GM11168 (cell line): Measurements from ENCODE around the gene LSAMP.

ENCODE experiments used
- in situ Hi-C: fragments of 300-500 bp; cut with MboI; formaldehyde crosslinking; loops from one replicate; pipeline ENCODE4 v1.12.0; 2022; ENCODE audit warnings: low sequenced_read_pairs; ENCODE audit not compliant: unreplicated experiment

The LSAMP gene

GRCh38 chr3:116433552-116433951, 11.7 kb downstream of the LSAMP start:
- in situ Hi-C loops: no loop called here

GRCh38 chr3:116432795-116433194, 12.5 kb downstream of the LSAMP start:
- in situ Hi-C loops: no loop called here

- in situ Hi-C loops: no loop called here
Measured at GRCh38 chr3:116429479-116430269, 15.6 kb downstream of the LSAMP start.

GRCh38 chr3:116426036-116426435, 19.3 kb downstream of the LSAMP start:
- in situ Hi-C loops: no loop called here

- in situ Hi-C loops: no loop called here
Measured at GRCh38 chr3:116425126-116425525, 20.2 kb downstream of the LSAMP start.

GRCh38 chr3:116423945-116424344, 21.3 kb downstream of the LSAMP start:
- in situ Hi-C loops: no loop called here

- in situ Hi-C loops: no loop called here
Measured at GRCh38 chr3:116423374-116423773, 21.9 kb downstream of the LSAMP start.

- in situ Hi-C loops: no loop called here
Measured at GRCh38 chr3:116417151-116417550, 28.1 kb downstream of the LSAMP start.

GRCh38 chr3:116413319-116413718, 32.0 kb downstream of the LSAMP start:
- in situ Hi-C loops: no loop called here

GRCh38 chr3:116408473-116408872, 36.8 kb downstream of the LSAMP start:
- in situ Hi-C loops: no loop called here

- in situ Hi-C loops: no loop called here
Measured at GRCh38 chr3:116405231-116405630, 40.1 kb downstream of the LSAMP start.

GRCh38 chr3:116399701-116400226, 45.5 kb downstream of the LSAMP start:
- in situ Hi-C loops: no loop called here

GRCh38 chr3:116394365-116394764, 50.9 kb downstream of the LSAMP start:
- in situ Hi-C loops: no loop called here

- in situ Hi-C loops: no loop called here
Measured at GRCh38 chr3:116393199-116393598, 52.1 kb downstream of the LSAMP start.

- in situ Hi-C loops: no loop called here
Measured at GRCh38 chr3:116392291-116392690, 53.0 kb downstream of the LSAMP start.

- in situ Hi-C loops: no loop called here
Measured at GRCh38 chr3:116391296-116392201, 53.7 kb downstream of the LSAMP start.

GRCh38 chr3:116390318-116390717, 55.0 kb downstream of the LSAMP start:
- in situ Hi-C loops: no loop called here

- in situ Hi-C loops: no loop called here
Measured at GRCh38 chr3:116388867-116389385, 56.4 kb downstream of the LSAMP start.

- in situ Hi-C loops: no loop called here
Measured at GRCh38 chr3:116386168-116386567, 59.1 kb downstream of the LSAMP start.

GRCh38 chr3:116384717-116385116, 60.6 kb downstream of the LSAMP start:
- in situ Hi-C loops: no loop called here

GRCh38 chr3:116378077-116378476, 67.2 kb downstream of the LSAMP start:
- in situ Hi-C loops: no loop called here
